HEK293 (cell line): Measurements from ENCODE around the gene TSGA10IP.

Experiments used
- CTCF ChIA-PET: fragments of 350-600 bp; formaldehyde crosslinking; extraction: SDS; loops from one replicate; lab custom pipeline; 2021; ENCODE audit warnings: antibody characterized with exemption; lab: Yijun Ruan, JAX
- POLR2A ChIA-PET: fragments of 300-600 bp; formaldehyde crosslinking; extraction: SDS; loops from one replicate; lab custom pipeline; 2020; ENCODE audit warnings: antibody characterized with exemption, inconsistent platforms; lab: Yijun Ruan, JAX
- H3K27ac ChIP-seq: fragments of 200-500 bp; sonication (Bioruptor generic); 2 replicates; pipeline ENCODE4 v1.5.1; 2014; ENCODE audit warnings: low read depth, low read length, control low read depth, inconsistent platforms; ENCODE audit errors: extremely low read depth
- H3K36me3 ChIP-seq, 2 experiments: fragments of 200-500 bp in 1 of 2; sonication (Bioruptor generic) in 1 of 2; 1 replicate in 1 of 2; 2 replicates in 1 of 2; pipeline ENCODE4 v1.5.1; 2014 to 2017; ENCODE audit warnings: inconsistent platforms in 2 of 2, low read length in 2 of 2; ENCODE audit not compliant: control insufficient read depth in 2 of 2, insufficient read depth in 1 of 2
- H3K4me1 ChIP-seq: fragments of 200-500 bp; sonication (Bioruptor generic); 2 replicates; pipeline ENCODE4 v1.5.1; 2014; ENCODE audit warnings: mild to moderate bottlenecking, low read length, inconsistent platforms; ENCODE audit not compliant: control insufficient read depth, insufficient read depth
- H3K4me3 ChIP-seq: 2 replicates; pipeline ENCODE4 v1.5.1; 2011; ENCODE audit warnings: low read depth, mild to moderate bottlenecking, control low read depth, low read length, moderate library complexity
- H3K9me3 ChIP-seq: fragments of 200-500 bp; sonication (Bioruptor generic); 2 replicates; pipeline ENCODE4 v1.5.1; 2014; ENCODE audit warnings: low read depth, low read length, inconsistent platforms; ENCODE audit not compliant: control insufficient read depth, insufficient read depth
- SETDB1 ChIP-seq: IDR thresholded peaks from one replicate; pipeline ENCODE4 v1.6.1; 2017; ENCODE audit warnings: mild to moderate bottlenecking, low read length, moderate library complexity, mixed read lengths; ENCODE audit not compliant: insufficient read length
- YY1 ChIP-seq: fragments of 450-650 bp; formaldehyde crosslinking; IDR thresholded peaks from 2 replicates; pipeline ENCODE4 v1.5.1; 2018; ENCODE audit warnings: missing biosample characterization, missing genetic modification characterization
- ZBTB17 ChIP-seq: fragments of 450-650 bp; formaldehyde crosslinking; IDR thresholded peaks from 2 replicates; pipeline ENCODE4 v1.5.1; 2016; ENCODE audit warnings: missing biosample characterization, missing genetic modification characterization
- ZFP69B ChIP-seq: fragments of 450-650 bp; formaldehyde crosslinking; IDR thresholded peaks from 2 replicates; pipeline ENCODE4 v1.5.1; 2016; ENCODE audit warnings: missing biosample characterization, missing genetic modification characterization
- ZNF140 ChIP-seq: fragments of 450-650 bp; formaldehyde crosslinking; IDR thresholded peaks from 2 replicates; pipeline ENCODE4 v1.5.1; 2016; ENCODE audit warnings: missing biosample characterization, missing genetic modification characterization
- ZNF175 ChIP-seq: fragments of 450-650 bp; formaldehyde crosslinking; IDR thresholded peaks from 2 replicates; pipeline ENCODE4 v1.5.1; 2016; ENCODE audit warnings: missing biosample characterization, missing genetic modification characterization
- ZNF19 ChIP-seq: fragments of 450-650 bp; formaldehyde crosslinking; IDR thresholded peaks from 2 replicates; pipeline ENCODE4; 2016; ENCODE audit warnings: missing biosample characterization, missing genetic modification characterization, low read depth
- ZNF2 ChIP-seq: fragments of 450-650 bp; formaldehyde crosslinking; IDR thresholded peaks from 2 replicates; pipeline ENCODE4 v1.5.1; 2016; ENCODE audit warnings: missing biosample characterization, missing genetic modification characterization
- ZNF223 ChIP-seq: fragments of 450-650 bp; formaldehyde crosslinking; IDR thresholded peaks from 2 replicates; pipeline ENCODE4 v1.5.1; 2016; ENCODE audit warnings: missing biosample characterization, missing genetic modification characterization
- ZNF23 ChIP-seq: fragments of 450-650 bp; formaldehyde crosslinking; IDR thresholded peaks from 2 replicates; pipeline ENCODE4 v1.5.1; 2016; ENCODE audit warnings: missing biosample characterization, missing genetic modification characterization, borderline replicate concordance
- ZNF24 ChIP-seq: fragments of 450-650 bp; formaldehyde crosslinking; IDR thresholded peaks from 2 replicates; pipeline ENCODE4 v1.5.1; 2016; ENCODE audit warnings: missing biosample characterization, missing genetic modification characterization
- ZNF341 ChIP-seq: fragments of 450-650 bp; formaldehyde crosslinking; IDR thresholded peaks from 2 replicates; pipeline ENCODE4; 2016; ENCODE audit warnings: low read depth, missing biosample characterization, missing genetic modification characterization
- ZNF561 ChIP-seq: fragments of 450-650 bp; IDR thresholded peaks from 2 replicates; pipeline ENCODE4 v1.5.1; 2018; ENCODE audit warnings: missing biosample characterization, missing genetic modification characterization, borderline replicate concordance
- ZNF629 ChIP-seq: fragments of 450-650 bp; formaldehyde crosslinking; IDR thresholded peaks from 2 replicates; pipeline ENCODE4 v1.5.1; 2017; ENCODE audit warnings: missing biosample characterization, missing genetic modification characterization
- ZNF654 ChIP-seq: fragments of 450-650 bp; formaldehyde crosslinking; IDR thresholded peaks from 2 replicates; pipeline ENCODE4 v1.5.1; 2016; ENCODE audit warnings: low read depth, missing biosample characterization, missing genetic modification characterization
- ZNF660 ChIP-seq: fragments of 450-650 bp; IDR thresholded peaks from 2 replicates; pipeline ENCODE4 v1.5.1; 2018; ENCODE audit warnings: missing biosample characterization, mild to moderate bottlenecking, missing genetic modification characterization
- ZNF707 ChIP-seq: fragments of 450-650 bp; formaldehyde crosslinking; IDR thresholded peaks from 2 replicates; pipeline ENCODE4 v1.5.1; 2016; ENCODE audit warnings: missing biosample characterization, missing genetic modification characterization
- ZSCAN23 ChIP-seq: fragments of 450-650 bp; formaldehyde crosslinking; IDR thresholded peaks from 2 replicates; pipeline ENCODE4 v1.5.1; 2016; ENCODE audit warnings: missing biosample characterization, missing genetic modification characterization
- ZSCAN30 ChIP-seq: fragments of 450-650 bp; IDR thresholded peaks from 2 replicates; pipeline ENCODE4 v1.5.1; 2018; ENCODE audit warnings: missing biosample characterization, mild to moderate bottlenecking, missing genetic modification characterization, moderate library complexity
- TF ChIP-seq, protein P1 (sequence below): fragments of 450-650 bp; formaldehyde crosslinking; IDR thresholded peaks from 2 replicates; pipeline ENCODE4 v1.5.1; 2016; ENCODE audit warnings: missing biosample characterization, missing genetic modification characterization
- TF ChIP-seq, protein P2 (sequence below): sonication (generic); formaldehyde crosslinking; IDR thresholded peaks from 2 replicates; pipeline ENCODE4 v1.8.1; 2022; ENCODE audit warnings: mild to moderate bottlenecking, moderate library complexity, missing genetic modification reagents
- TF ChIP-seq, protein P3 (sequence below): fragments of 450-650 bp; formaldehyde crosslinking; IDR thresholded peaks from 2 replicates; pipeline ENCODE4 v1.5.1; 2016; ENCODE audit warnings: missing biosample characterization, missing genetic modification characterization
- TF ChIP-seq, protein P4 (sequence below): fragments of 450-650 bp; formaldehyde crosslinking; IDR thresholded peaks from 2 replicates; pipeline ENCODE4 v1.5.1; 2016; ENCODE audit warnings: missing biosample characterization, missing genetic modification characterization
- TF ChIP-seq, protein P5 (sequence below): fragments of 450-650 bp; formaldehyde crosslinking; IDR thresholded peaks from 2 replicates; pipeline ENCODE4 v1.5.1; 2017; ENCODE audit warnings: missing biosample characterization, missing genetic modification characterization

Gene TSGA10IP

DNA sequence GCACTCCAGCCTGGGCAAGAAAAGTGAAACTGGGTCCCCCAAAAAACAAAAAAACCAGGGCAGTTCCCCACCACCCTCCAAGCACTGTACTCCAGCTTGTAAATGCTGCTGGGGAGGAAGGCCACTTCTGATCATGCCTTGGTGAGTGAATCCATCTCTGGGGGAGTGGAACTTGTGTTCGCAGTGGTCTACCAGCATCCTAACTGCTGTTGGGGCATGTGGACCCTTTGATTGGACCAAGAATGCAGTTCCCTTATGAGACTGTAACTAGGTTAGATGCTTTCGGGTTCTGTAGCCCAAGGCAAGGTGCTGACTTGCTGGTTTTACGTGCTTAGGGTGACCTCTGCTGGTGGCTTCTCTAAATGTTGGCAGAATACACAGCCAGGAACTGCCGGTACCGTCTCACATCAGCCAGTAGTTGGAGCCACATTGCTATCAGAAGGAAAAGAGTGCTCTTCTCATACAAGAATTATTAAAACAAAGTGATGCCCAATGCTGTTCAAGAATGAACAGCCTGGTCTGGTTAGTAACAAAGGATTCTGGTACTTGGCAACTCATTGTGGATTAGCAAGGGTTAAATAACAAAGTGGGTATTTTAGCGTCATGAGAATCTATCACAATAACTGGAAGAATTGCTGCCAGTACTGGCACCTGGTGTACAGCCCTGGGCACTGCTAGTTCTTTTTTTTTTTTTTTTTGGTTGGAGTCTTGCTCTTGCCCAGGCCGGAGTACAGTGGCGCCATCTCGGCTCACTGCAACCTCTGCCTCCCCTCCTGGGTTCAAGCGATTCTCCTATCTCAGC, 43.7 kb downstream of the TSGA10IP start:
- ChIA-PET POLR2A (interaction anchor here (0.6 to 1.5 kb wide), 5 partner anchors 98 to 233 kb away, joined by 3 to 5 read pairs (median 3); partner anchors contain the start of genes CFL1 and FIBP), CTCF (interaction anchor here (0.6 to 7.2 kb wide), 32 partner anchors 9 to 1466 kb away, joined by 3 to 59 read pairs (median 3); partner anchors contain the start of genes BANF1, CABP4, CCDC85B and FIBP)
- no peaks in the 10 kb centered on the region for H3K9me3 ChIP-seq
- TF ChIP-seq, protein P1, sequence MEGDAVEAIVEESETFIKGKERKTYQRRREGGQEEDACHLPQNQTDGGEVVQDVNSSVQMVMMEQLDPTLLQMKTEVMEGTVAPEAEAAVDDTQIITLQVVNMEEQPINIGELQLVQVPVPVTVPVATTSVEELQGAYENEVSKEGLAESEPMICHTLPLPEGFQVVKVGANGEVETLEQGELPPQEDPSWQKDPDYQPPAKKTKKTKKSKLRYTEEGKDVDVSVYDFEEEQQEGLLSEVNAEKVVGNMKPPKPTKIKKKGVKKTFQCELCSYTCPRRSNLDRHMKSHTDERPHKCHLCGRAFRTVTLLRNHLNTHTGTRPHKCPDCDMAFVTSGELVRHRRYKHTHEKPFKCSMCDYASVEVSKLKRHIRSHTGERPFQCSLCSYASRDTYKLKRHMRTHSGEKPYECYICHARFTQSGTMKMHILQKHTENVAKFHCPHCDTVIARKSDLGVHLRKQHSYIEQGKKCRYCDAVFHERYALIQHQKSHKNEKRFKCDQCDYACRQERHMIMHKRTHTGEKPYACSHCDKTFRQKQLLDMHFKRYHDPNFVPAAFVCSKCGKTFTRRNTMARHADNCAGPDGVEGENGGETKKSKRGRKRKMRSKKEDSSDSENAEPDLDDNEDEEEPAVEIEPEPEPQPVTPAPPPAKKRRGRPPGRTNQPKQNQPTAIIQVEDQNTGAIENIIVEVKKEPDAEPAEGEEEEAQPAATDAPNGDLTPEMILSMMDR (tag by site-specific recombination), result peak; percentile 94
- TF ChIP-seq, protein P2, sequence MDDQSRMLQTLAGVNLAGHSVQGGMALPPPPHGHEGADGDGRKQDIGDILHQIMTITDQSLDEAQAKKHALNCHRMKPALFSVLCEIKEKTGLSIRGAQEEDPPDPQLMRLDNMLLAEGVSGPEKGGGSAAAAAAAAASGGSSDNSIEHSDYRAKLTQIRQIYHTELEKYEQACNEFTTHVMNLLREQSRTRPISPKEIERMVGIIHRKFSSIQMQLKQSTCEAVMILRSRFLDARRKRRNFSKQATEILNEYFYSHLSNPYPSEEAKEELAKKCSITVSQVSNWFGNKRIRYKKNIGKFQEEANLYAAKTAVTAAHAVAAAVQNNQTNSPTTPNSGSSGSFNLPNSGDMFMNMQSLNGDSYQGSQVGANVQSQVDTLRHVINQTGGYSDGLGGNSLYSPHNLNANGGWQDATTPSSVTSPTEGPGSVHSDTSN (CRISPR knock-in tag), result no peak
- TF ChIP-seq ZNF24 (tag by site-specific recombination) (no peak), ZNF660 (peak; percentile 74; the same call in 1 of the 2 replicates), ZNF19 (tag by site-specific recombination) (no peak), ZBTB17 (peak; percentile 60; the same call in 1 of the 2 replicates), ZNF629 (tag by site-specific recombination) (peak; percentile 24; the same call in 1 of the 2 replicates), ZFP69B (tag by site-specific recombination) (no peak), ZNF561 (tag by site-specific recombination) (0 out of 2 replicates have a peak, but pooled peaks have one; percentile 30), ZSCAN30 (tag by site-specific recombination) (peak; percentile 71), ZNF140 (tag by site-specific recombination) (no peak), ZNF341 (tag by site-specific recombination) (0 out of 2 replicates have a peak, but pooled peaks have one; percentile 16), ZNF223 (tag by site-specific recombination) (no peak), ZNF707 (tag by site-specific recombination) (no peak), ZNF654 (tag by site-specific recombination) (peak; percentile 98), ZNF2 (tag by site-specific recombination) (0 out of 2 replicates have a peak, but pooled peaks have one; percentile 57)
- TF ChIP-seq, protein P3, sequence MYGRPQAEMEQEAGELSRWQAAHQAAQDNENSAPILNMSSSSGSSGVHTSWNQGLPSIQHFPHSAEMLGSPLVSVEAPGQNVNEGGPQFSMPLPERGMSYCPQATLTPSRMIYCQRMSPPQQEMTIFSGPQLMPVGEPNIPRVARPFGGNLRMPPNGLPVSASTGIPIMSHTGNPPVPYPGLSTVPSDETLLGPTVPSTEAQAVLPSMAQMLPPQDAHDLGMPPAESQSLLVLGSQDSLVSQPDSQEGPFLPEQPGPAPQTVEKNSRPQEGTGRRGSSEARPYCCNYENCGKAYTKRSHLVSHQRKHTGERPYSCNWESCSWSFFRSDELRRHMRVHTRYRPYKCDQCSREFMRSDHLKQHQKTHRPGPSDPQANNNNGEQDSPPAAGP (tag by site-specific recombination), result 0 out of 2 replicates have a peak, but pooled peaks have one; percentile 36
- H3K27ac ChIP-seq, result no peak overlapping the region
- no peak overlapping the region for H3K4me3 ChIP-seq
- H3K4me1 ChIP-seq, result no peaks in the 10 kb centered on the region
- peaks cover 0 to 4% of the 10 kb centered on the region in 2 experiments; a peak in 1 of 3 replicates for H3K36me3 ChIP-seq

DNA sequence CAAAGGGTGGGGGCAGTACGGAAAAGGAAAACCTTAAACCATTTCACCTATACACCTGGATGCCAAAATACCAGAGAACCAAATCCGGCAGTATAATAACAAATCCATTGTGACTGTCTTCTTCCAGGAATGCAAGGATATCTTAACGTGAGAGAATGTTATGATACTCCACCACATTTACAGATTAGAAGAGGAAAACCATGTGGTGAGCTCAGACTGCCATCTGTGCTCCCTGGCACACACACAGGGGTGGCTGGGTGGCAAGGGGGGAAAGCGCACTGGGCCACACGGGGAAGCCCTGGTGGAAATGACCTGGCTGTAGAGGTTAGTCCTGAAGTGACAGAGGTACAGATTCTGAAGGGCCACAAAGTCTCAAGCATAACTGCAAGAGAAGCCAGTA, 46.8 kb downstream of the TSGA10IP start:
- H3K9me3 ChIP-seq, result no peaks in the 10 kb centered on the region
- no peak overlapping the region for H3K4me3 ChIP-seq
- ChIA-PET POLR2A (interaction anchor here (1.8 kb wide), 1 partner anchor 11 kb away, joined by 4 read pairs; no protein-coding TSS in a partner anchor), CTCF (interaction anchor here (0.6 to 7.2 kb wide), 8 partner anchors 12 to 440 kb away, joined by 3 to 59 read pairs (median 6); partner anchors contain the start of gene KAT5)
- H3K4me1 ChIP-seq, result no peaks in the 10 kb centered on the region
- no peak overlapping the region for H3K27ac ChIP-seq
- peaks cover 4 to 13% of the 10 kb centered on the region in 2 experiments; a peak in 2 of 3 replicates for H3K36me3 ChIP-seq
- TF ChIP-seq YY1 (tag by site-specific recombination) (no peak), ZSCAN23 (no peak), ZNF23 (no peak), ZNF175 (no peak), SETDB1 (no peak)
- TF ChIP-seq, protein P4, sequence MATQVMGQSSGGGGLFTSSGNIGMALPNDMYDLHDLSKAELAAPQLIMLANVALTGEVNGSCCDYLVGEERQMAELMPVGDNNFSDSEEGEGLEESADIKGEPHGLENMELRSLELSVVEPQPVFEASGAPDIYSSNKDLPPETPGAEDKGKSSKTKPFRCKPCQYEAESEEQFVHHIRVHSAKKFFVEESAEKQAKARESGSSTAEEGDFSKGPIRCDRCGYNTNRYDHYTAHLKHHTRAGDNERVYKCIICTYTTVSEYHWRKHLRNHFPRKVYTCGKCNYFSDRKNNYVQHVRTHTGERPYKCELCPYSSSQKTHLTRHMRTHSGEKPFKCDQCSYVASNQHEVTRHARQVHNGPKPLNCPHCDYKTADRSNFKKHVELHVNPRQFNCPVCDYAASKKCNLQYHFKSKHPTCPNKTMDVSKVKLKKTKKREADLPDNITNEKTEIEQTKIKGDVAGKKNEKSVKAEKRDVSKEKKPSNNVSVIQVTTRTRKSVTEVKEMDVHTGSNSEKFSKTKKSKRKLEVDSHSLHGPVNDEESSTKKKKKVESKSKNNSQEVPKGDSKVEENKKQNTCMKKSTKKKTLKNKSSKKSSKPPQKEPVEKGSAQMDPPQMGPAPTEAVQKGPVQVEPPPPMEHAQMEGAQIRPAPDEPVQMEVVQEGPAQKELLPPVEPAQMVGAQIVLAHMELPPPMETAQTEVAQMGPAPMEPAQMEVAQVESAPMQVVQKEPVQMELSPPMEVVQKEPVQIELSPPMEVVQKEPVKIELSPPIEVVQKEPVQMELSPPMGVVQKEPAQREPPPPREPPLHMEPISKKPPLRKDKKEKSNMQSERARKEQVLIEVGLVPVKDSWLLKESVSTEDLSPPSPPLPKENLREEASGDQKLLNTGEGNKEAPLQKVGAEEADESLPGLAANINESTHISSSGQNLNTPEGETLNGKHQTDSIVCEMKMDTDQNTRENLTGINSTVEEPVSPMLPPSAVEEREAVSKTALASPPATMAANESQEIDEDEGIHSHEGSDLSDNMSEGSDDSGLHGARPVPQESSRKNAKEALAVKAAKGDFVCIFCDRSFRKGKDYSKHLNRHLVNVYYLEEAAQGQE (tag by site-specific recombination), result no peak
- TF ChIP-seq, protein P2 (CRISPR knock-in tag), result no peak
- TF ChIP-seq, protein P5, sequence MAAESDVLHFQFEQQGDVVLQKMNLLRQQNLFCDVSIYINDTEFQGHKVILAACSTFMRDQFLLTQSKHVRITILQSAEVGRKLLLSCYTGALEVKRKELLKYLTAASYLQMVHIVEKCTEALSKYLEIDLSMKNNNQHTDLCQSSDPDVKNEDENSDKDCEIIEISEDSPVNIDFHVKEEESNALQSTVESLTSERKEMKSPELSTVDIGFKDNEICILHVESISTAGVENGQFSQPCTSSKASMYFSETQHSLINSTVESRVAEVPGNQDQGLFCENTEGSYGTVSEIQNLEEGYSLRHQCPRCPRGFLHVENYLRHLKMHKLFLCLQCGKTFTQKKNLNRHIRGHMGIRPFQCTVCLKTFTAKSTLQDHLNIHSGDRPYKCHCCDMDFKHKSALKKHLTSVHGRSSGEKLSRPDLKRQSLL (tag by site-specific recombination), result no peak
